ENCODE data around the gene EMILIN2. TPM values are rescaled to one million over a fixed set of nuclear protein-coding genes. Genes with fewer than 3 reads are reported as not detected.
A peak's percentile ranks its signal among the peaks of the same experiment; 100 is the strongest.

EMILIN2 gene
- total RNA-seq, 4 donors from 2014 or later, result 4.3 to 11.3 (median 7.1) TPM

GRCh38 chr18:2908166-2908945 lies 61.5 kb downstream of the EMILIN2 start:
- H3K9me3 ChIP-seq, result no peaks in the 10 kb centered on the region
- 91% methylated on average over 9 of the region's 9 CpGs for WGBS
- H3K4me3 ChIP-seq, result no peak overlapping the region
- no peak for TF ChIP-seq EP300 (IDR thresholded peaks at IDR 0.05)
- TF ChIP-seq POLR2A (IDR thresholded peaks at IDR 0.05), result no peak
- no peak for TF ChIP-seq CTCF (IDR thresholded peaks at IDR 0.05)
- TF ChIP-seq POLR2AphosphoS5 (IDR thresholded peaks at IDR 0.05), result no peak
- H3K4me1 ChIP-seq, result peaks cover 33% of the 10 kb centered on the region
- H3K27ac ChIP-seq, result no peak overlapping the region
- peak in 1 of 2 donors; percentile 40 for DNase-seq (ENCODE audit: low spot score in 2 of 2)
- peaks cover 8% of the 10 kb centered on the region for H3K36me3 ChIP-seq
- H3K27me3 ChIP-seq, result peaks cover 15% of the 10 kb centered on the region

GRCh38 chr18:2908946-2909335 lies 62.1 kb downstream of the EMILIN2 start:
- Histone ChIP-seq H3K4me1 (peaks cover 28% of the 10 kb centered on the region), H3K27ac (no peak overlapping the region), H3K27me3 (peaks cover 15% of the 10 kb centered on the region), H3K9me3 (no peaks in the 10 kb centered on the region), H3K4me3 (no peak overlapping the region), H3K36me3 (peaks cover 14% of the 10 kb centered on the region)
- TF ChIP-seq POLR2A (IDR thresholded peaks at IDR 0.05), result no peak
- no peak for TF ChIP-seq EP300 (IDR thresholded peaks at IDR 0.05)
- TF ChIP-seq CTCF (IDR thresholded peaks at IDR 0.05), result no peak
- no peak for TF ChIP-seq POLR2AphosphoS5 (IDR thresholded peaks at IDR 0.05)
- DNase-seq (ENCODE audit: low spot score in 2 of 2), result peak in 1 of 2 donors; percentile 74
- 96% methylated on average over 2 of the region's 2 CpGs for WGBS

- peaks cover 15% of the 10 kb centered on the region for H3K27me3 ChIP-seq
- peaks cover 28% of the 10 kb centered on the region for H3K4me1 ChIP-seq
- no peak overlapping the region for H3K27ac ChIP-seq
- H3K9me3 ChIP-seq, result no peaks in the 10 kb centered on the region
- DNase-seq (ENCODE audit: low spot score in 2 of 2), result peak in 1 of 2 donors; percentile 64
- TF ChIP-seq POLR2AphosphoS5 (IDR thresholded peaks at IDR 0.05) (no peak), CTCF (IDR thresholded peaks at IDR 0.05) (no peak), EP300 (IDR thresholded peaks at IDR 0.05) (no peak), POLR2A (IDR thresholded peaks at IDR 0.05) (no peak)
- no peak overlapping the region for H3K4me3 ChIP-seq
- 76% methylated on average over 13 of the region's 22 CpGs for WGBS
- peaks cover 18% of the 10 kb centered on the region for H3K36me3 ChIP-seq
Observed at GRCh38 chr18:2909431-2910140, 62.8 kb downstream of the EMILIN2 start.

GRCh38 chr18:2910261-2910660 lies 63.5 kb downstream of the EMILIN2 start:
- TF ChIP-seq EP300 (IDR thresholded peaks at IDR 0.05), result no peak
- no peak for TF ChIP-seq CTCF (IDR thresholded peaks at IDR 0.05)
- no peak for TF ChIP-seq POLR2A (IDR thresholded peaks at IDR 0.05)
- TF ChIP-seq POLR2AphosphoS5 (IDR thresholded peaks at IDR 0.05), result no peak
- Histone ChIP-seq H3K36me3 (peaks cover 23% of the 10 kb centered on the region), H3K27me3 (peaks cover 15% of the 10 kb centered on the region), H3K4me1 (peaks cover 28% of the 10 kb centered on the region), H3K4me3 (no peak overlapping the region), H3K9me3 (no peaks in the 10 kb centered on the region), H3K27ac (no peak overlapping the region)
- DNase-seq (ENCODE audit: low spot score in 2 of 2), result peak in 1 of 2 donors; percentile 64
- 89% methylated on average over 3 of the region's 10 CpGs for WGBS
